K562 (cell line): ENCODE results near the gene CCR5AS.

Experiments
- ATAC-seq: fragments of 200-7000 bp; cut with Tn5 transposase; 3 replicates; pipeline ENCODE4 v1.9.1; 2020; ENCODE audit warnings: moderate library complexity
- BruUV-seq: library from RNA; stranded (reverse); fragments of 400-500 nt; replicated peaks from 2 replicates; lab custom pipeline; 2021; lab: Mats Ljungman, UMichigan
- CTCF ChIA-PET: fragments of 300-600 bp; formaldehyde crosslinking; extraction: SDS; loops from one replicate; lab custom pipeline; 2021; ENCODE audit warnings: low intra/inter-chr PET ratio; lab: Yijun Ruan, JAX
- POLR2A ChIA-PET: fragments of 300-600, 350-650 bp; sonication (Branson Sonifier 250); formaldehyde crosslinking; extraction: SDS; loops from one replicate; lab custom pipeline; 2021; ENCODE audit warnings: antibody characterized with exemption, inconsistent platforms; lab: Yijun Ruan, JAX
- DNase-seq, 4 experiments: peaks; one replicate each; pipeline versions ENCODE4 v3.0.0 to v3.0.0-alpha.2; 2011 to 2018; ENCODE audit warnings: low spot score in 3 of 4, mixed read lengths in 3 of 4; ENCODE audit errors: extremely low read depth in 1 of 4
- FAIRE-seq: peaks from 2 replicates; lab custom pipeline; 2011; peaks lifted over from hg19 to GRCh38; lab: Jason Lieb, UNC
- H2AFZ ChIP-seq: 2 replicates; pipeline ENCODE4 v1.6.0; 2011; ENCODE audit warnings: low read depth, low read length, control low read depth, inconsistent platforms
- H3K27ac ChIP-seq: fragments of 200-600 bp; 3 replicates; pipeline ENCODE4 v1.8.0; 2011; ENCODE audit warnings: low read depth, mild to moderate bottlenecking, control low read depth, inconsistent platforms, low read length, moderate library complexity, mixed read lengths; ENCODE audit errors: extremely low read depth
- H3K27me3 ChIP-seq, 2 experiments: fragments of 300-600 bp in 1 of 2; 2 replicates in 1 of 2; 3 replicates in 1 of 2; pipeline versions ENCODE4 v1.6.0 to v1.8.0; 2011; ENCODE audit warnings: inconsistent platforms in 2 of 2, low read length in 2 of 2, mild to moderate bottlenecking in 1 of 2, mixed read lengths in 1 of 2, moderate library complexity in 1 of 2; ENCODE audit not compliant: control insufficient read depth in 2 of 2, insufficient read depth in 2 of 2
- H3K36me3 ChIP-seq: fragments of 300-600 bp; 3 replicates; pipeline ENCODE4 v1.8.0; 2011; ENCODE audit warnings: mild to moderate bottlenecking, low read length, inconsistent platforms; ENCODE audit not compliant: control insufficient read depth, insufficient read depth
- H3K4me1 ChIP-seq, 2 experiments: fragments of 200-600 bp in 1 of 2; replicated peaks in 1 of 2; 2 replicates in 1 of 2; 3 replicates in 1 of 2; pipeline versions ENCODE4 v1.5.1 to v1.8.0; 2011; ENCODE audit warnings: inconsistent platforms in 2 of 2, low read length in 2 of 2, mild to moderate bottlenecking in 1 of 2, mixed read lengths in 1 of 2, moderate library complexity in 1 of 2; ENCODE audit not compliant: control insufficient read depth in 2 of 2, insufficient read depth in 2 of 2
- H3K4me2 ChIP-seq: 2 replicates; pipeline ENCODE4 v1.6.1; 2011; ENCODE audit warnings: low read length, control low read depth, inconsistent platforms, mixed read lengths; ENCODE audit not compliant: insufficient read depth
- H3K4me3 ChIP-seq: fragments of 200-600 bp; sonication (generic), shearing (Covaris generic); 2 replicates; pipeline ENCODE4 v1.5.1; 2016; ENCODE audit warnings: control low read depth, inconsistent platforms
- H3K79me2 ChIP-seq: fragments of 200-600 bp; 3 replicates; pipeline ENCODE4 v1.8.0; 2011; ENCODE audit warnings: low read length, inconsistent platforms; ENCODE audit not compliant: control insufficient read depth, insufficient read depth
- H3K9ac ChIP-seq, 2 experiments: 2 replicates each; pipeline versions ENCODE4 v1.6.0 to v1.6.1; 2011; ENCODE audit warnings: low read depth in 2 of 2, low read length in 2 of 2, control low read depth in 1 of 2, inconsistent platforms in 1 of 2, mild to moderate bottlenecking in 1 of 2, mixed read lengths in 1 of 2; ENCODE audit not compliant: insufficient read depth in 1 of 2
- H3K9me1 ChIP-seq: one replicate; pipeline ENCODE4 v1.6.0; 2011; ENCODE audit warnings: inconsistent platforms, mild to moderate bottlenecking, low read length, moderate library complexity; ENCODE audit not compliant: control insufficient read depth, insufficient read depth
- H3K9me3 ChIP-seq: replicated peaks from 2 replicates; pipeline ENCODE4 v1.5.1; 2011; ENCODE audit warnings: low read depth, low read length, inconsistent platforms; ENCODE audit not compliant: control insufficient read depth, insufficient read depth
- H4K20me1 ChIP-seq: replicated peaks from 2 replicates; pipeline ENCODE4 v1.6.1; 2011; ENCODE audit warnings: low read length, inconsistent platforms, mixed read lengths; ENCODE audit not compliant: control insufficient read depth, insufficient read depth
- DMBX1 ChIP-seq: fragments of 250-450 bp; sonication (Bioruptor Pico); IDR thresholded peaks from 2 replicates; pipeline ENCODE4 v1.8.0; 2022; ENCODE audit warnings: inconsistent platforms, mild to moderate bottlenecking, moderate library complexity, borderline replicate concordance
- KLF10 ChIP-seq: fragments of 250-450 bp; sonication (Bioruptor Pico); IDR thresholded peaks from 2 replicates; pipeline ENCODE4 v1.6.1; 2021; ENCODE audit warnings: matching md5 sums
- NFATC3 ChIP-seq: fragments of 450-650 bp; IDR thresholded peaks from 2 replicates; pipeline ENCODE4 v1.6.1; 2017; ENCODE audit warnings: mild to moderate bottlenecking
- NRF1 ChIP-seq, 2 experiments: fragments of 450-650 bp; IDR thresholded peaks in 1 of 2; conservative IDR thresholded peaks in 1 of 2; 2 replicates each; pipeline ENCODE4 v1.6.1; 2014; ENCODE audit warnings: mild to moderate bottlenecking in 2 of 2
- SAFB ChIP-seq: fragments of 200-400 bp; formaldehyde crosslinking; IDR thresholded peaks from 2 replicates; pipeline ENCODE4 v1.6.1; 2017; ENCODE audit warnings: low read depth, low read length, borderline replicate concordance
- USF2 ChIP-seq: sonication (generic); formaldehyde crosslinking; IDR thresholded peaks from 2 replicates; pipeline ENCODE4 v1.5.0; 2020; ENCODE audit warnings: missing genetic modification reagents
- ZBTB33 ChIP-seq: sonication (generic); formaldehyde crosslinking; IDR thresholded peaks from 2 replicates; pipeline ENCODE4 v1.8.1; 2023; ENCODE audit warnings: mild to moderate bottlenecking, missing genetic modification reagents
- ZNF280A ChIP-seq: fragments of 450-650 bp; IDR thresholded peaks from 2 replicates; pipeline ENCODE4 v1.6.1; 2018; ENCODE audit warnings: mild to moderate bottlenecking, low read depth; ENCODE audit not compliant: partially characterized antibody
- ZNF445 ChIP-seq: fragments of 250-450 bp; sonication (Bioruptor Pico); IDR thresholded peaks from 2 replicates; pipeline ENCODE4 v1.4.0; 2020; ENCODE audit warnings: low read depth, mild to moderate bottlenecking, moderate library complexity
- ZSCAN29 ChIP-seq: fragments of 450-650 bp; IDR thresholded peaks from 2 replicates; pipeline ENCODE4 v1.6.1; 2017
- WGBS: fragments of 100-300 bp; shearing (Covaris generic); methylation state at CpG from one replicate; pipeline ENCODE4 v1.1.6; 2016; ENCODE audit warnings: low coverage, mixed read lengths; ENCODE audit not compliant: insufficient coverage; ENCODE audit errors: missing lambda C conversion rate; 5-methylcytosine and 5-hydroxymethylcytosine counted together
- in situ Hi-C: fragments of 300-500 bp; cut with MboI; formaldehyde crosslinking; loops from 4 replicates; pipeline ENCODE4 v1.15.0; 2018; ENCODE audit warnings: inconsistent platforms, mixed read lengths
- intact Hi-C: fragments of 100-400 bp; cut with micrococcal nuclease; formaldehyde crosslinking; loops from 2 replicates; pipeline ENCODE4 v1.14.2; 2022
- TF ChIP-seq, protein P1 (sequence below): sonication (generic); formaldehyde crosslinking; IDR thresholded peaks from 2 replicates; pipeline ENCODE4 v1.8.0; 2023; ENCODE audit warnings: mild to moderate bottlenecking, missing genetic modification reagents

The CCR5AS gene

GRCh38 chr3:46383951-46384330 is 22.9 kb downstream of the CCR5AS start (continued):
- TF ChIP-seq ZBTB33 (CRISPR knock-in tag) (no peak), DMBX1 (CRISPR knock-in tag) (no peak), ZSCAN29 (no peak)

- Histone ChIP-seq H3K27ac (no peak overlapping the region), H3K4me2 (no peak overlapping the region), H3K4me1 (peaks cover 0 to 15% of the 10 kb centered on the region in 2 experiments; a peak in 2 of 5 replicates), H3K9me1 (no peaks in the 10 kb centered on the region), H2AFZ (no peak overlapping the region), H3K4me3 (no peak overlapping the region), H3K9me3 (no peaks in the 10 kb centered on the region), H3K27me3 (peaks cover 0 to 4% of the 10 kb centered on the region in 2 experiments; a peak in 1 of 5 replicates), H4K20me1 (no peaks in the 10 kb centered on the region), H3K36me3 (no peaks in the 10 kb centered on the region), H3K79me2 (no peaks in the 10 kb centered on the region), H3K9ac (no peak overlapping the region)
- no TSS peak for BruUV-seq
- CTCF ChIA-PET = no interaction called here
- in situ Hi-C loops (no loop called here), intact Hi-C loops (no loop called here)
- ATAC-seq (no peak), DNase-seq (no peak), FAIRE-seq (no peak)
- POLR2A ChIA-PET = interaction anchor here (0.5 to 1.5 kb wide), 9 partner anchors 11 to 1213 kb away, joined by 3 to 5 read pairs (median 3); partner anchors contain the start of genes CCR5AS and CCRL2
- TF ChIP-seq NFATC3 = no peak
- no peak for TF ChIP-seq NRF1 (conservative IDR thresholded peaks at IDR 0.05 in 1 of 2, IDR thresholded peaks at IDR 0.05 in 1 of 2)
- no peak for TF ChIP-seq USF2 (CRISPR knock-in tag)
- no peak for TF ChIP-seq KLF10 (CRISPR knock-in tag)
- TF ChIP-seq ZNF445 (CRISPR knock-in tag) = no peak
- TF ChIP-seq, protein P1, sequence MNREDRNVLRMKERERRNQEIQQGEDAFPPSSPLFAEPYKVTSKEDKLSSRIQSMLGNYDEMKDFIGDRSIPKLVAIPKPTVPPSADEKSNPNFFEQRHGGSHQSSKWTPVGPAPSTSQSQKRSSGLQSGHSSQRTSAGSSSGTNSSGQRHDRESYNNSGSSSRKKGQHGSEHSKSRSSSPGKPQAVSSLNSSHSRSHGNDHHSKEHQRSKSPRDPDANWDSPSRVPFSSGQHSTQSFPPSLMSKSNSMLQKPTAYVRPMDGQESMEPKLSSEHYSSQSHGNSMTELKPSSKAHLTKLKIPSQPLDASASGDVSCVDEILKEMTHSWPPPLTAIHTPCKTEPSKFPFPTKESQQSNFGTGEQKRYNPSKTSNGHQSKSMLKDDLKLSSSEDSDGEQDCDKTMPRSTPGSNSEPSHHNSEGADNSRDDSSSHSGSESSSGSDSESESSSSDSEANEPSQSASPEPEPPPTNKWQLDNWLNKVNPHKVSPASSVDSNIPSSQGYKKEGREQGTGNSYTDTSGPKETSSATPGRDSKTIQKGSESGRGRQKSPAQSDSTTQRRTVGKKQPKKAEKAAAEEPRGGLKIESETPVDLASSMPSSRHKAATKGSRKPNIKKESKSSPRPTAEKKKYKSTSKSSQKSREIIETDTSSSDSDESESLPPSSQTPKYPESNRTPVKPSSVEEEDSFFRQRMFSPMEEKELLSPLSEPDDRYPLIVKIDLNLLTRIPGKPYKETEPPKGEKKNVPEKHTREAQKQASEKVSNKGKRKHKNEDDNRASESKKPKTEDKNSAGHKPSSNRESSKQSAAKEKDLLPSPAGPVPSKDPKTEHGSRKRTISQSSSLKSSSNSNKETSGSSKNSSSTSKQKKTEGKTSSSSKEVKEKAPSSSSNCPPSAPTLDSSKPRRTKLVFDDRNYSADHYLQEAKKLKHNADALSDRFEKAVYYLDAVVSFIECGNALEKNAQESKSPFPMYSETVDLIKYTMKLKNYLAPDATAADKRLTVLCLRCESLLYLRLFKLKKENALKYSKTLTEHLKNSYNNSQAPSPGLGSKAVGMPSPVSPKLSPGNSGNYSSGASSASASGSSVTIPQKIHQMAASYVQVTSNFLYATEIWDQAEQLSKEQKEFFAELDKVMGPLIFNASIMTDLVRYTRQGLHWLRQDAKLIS (CRISPR knock-in tag) = no peak
- no peak for TF ChIP-seq SAFB
- no peak for TF ChIP-seq ZNF280A
- 6% methylated on average over 6 of the region's 6 CpGs for WGBS
These were observed 23.5 kb downstream of the CCR5AS start for GRCh38 chr3:46383211-46383950.
